HG03045 (cell line): ENCODE measurements around the gene PDILT.
"Not testable (repeated sequence)": the region's sequence is repeated elsewhere in the genome, so short reads cannot be mapped to it uniquely, and the experiment has no call there.

Experiments
- ATAC-seq: cut with Tn5 transposase; IDR thresholded peaks from one replicate; pipeline ENCODE4 v1.9.1; 2021; ENCODE audit warnings: mild to moderate bottlenecking, moderate library complexity; ENCODE audit not compliant: unreplicated experiment

PDILT gene, protein sequence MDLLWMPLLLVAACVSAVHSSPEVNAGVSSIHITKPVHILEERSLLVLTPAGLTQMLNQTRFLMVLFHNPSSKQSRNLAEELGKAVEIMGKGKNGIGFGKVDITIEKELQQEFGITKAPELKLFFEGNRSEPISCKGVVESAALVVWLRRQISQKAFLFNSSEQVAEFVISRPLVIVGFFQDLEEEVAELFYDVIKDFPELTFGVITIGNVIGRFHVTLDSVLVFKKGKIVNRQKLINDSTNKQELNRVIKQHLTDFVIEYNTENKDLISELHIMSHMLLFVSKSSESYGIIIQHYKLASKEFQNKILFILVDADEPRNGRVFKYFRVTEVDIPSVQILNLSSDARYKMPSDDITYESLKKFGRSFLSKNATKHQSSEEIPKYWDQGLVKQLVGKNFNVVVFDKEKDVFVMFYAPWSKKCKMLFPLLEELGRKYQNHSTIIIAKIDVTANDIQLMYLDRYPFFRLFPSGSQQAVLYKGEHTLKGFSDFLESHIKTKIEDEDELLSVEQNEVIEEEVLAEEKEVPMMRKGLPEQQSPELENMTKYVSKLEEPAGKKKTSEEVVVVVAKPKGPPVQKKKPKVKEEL

DNA sequence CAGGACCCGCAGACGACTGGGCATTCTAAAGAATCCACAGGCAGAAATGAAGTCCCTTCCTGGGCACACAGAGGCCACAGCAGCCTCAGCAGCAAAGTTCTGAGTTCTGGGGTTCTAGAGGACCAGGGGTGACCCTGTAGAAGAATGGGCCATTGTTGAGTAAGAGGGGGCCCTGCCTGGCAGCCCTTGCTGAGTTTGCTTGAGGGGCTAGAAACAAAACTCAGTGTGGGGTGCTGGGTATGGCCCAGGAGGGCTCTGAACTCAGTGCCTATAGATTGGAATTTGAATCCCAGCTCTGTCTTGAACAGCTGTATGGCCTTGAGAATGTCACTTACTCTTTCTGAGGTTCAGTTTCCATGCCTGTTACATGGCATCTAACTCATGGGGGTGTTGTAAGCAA is at the start of gene PDILT:
PDILT (minus strand) TSS at position 101 of the 400 bp plus-strand sequence. CDS start 5,437 bp downstream, outside the sequence.
- no peak for ATAC-seq

DNA sequence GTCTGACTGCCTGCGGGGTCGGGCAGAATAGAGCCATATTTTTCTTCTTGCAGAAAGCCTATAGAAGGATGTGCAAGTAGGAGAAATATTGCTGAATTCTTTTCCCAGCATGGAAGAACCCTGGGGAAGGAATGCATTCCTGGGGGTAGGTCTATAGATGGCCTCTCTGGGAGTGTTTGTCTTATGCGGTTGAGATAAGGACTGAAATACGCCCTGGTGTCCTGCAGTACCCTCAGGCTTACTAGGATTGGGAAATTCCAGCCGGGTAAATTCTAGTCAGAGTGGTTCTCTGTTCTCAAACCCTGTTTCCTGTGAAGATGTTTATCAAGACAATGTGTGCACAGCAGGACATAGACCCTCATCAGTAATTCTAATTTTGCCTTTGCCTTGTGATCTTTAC is 49.1 kb upstream of the PDILT start:
- ATAC-seq, result not testable (repeated sequence)

DNA sequence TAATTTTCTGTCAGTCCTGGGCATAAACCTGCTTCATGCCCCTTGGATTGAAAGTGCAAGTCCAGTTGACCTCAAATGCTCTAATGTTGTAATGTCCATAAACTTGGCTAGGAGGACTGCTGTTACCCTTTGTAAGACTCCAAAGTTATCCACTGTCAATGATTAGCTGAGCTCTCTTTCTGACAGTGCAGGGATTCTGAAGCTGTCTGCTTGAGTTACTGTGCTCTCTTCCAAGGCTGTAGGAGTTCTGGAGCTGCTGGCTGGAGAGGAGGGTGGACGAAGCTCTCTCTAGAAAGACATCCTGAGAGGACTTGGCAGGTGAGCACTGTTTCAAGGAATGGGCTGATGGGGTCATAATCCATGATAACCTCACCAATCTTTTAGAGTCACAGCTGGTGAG is 46.8 kb upstream of the PDILT start, which contains the start of gene ACSM2A:
ACSM2A (plus strand) TSS at position 158 of the 400 bp plus-strand sequence. CDS start 8,594 bp downstream, outside the sequence.
- ATAC-seq, result not testable (repeated sequence)

DNA sequence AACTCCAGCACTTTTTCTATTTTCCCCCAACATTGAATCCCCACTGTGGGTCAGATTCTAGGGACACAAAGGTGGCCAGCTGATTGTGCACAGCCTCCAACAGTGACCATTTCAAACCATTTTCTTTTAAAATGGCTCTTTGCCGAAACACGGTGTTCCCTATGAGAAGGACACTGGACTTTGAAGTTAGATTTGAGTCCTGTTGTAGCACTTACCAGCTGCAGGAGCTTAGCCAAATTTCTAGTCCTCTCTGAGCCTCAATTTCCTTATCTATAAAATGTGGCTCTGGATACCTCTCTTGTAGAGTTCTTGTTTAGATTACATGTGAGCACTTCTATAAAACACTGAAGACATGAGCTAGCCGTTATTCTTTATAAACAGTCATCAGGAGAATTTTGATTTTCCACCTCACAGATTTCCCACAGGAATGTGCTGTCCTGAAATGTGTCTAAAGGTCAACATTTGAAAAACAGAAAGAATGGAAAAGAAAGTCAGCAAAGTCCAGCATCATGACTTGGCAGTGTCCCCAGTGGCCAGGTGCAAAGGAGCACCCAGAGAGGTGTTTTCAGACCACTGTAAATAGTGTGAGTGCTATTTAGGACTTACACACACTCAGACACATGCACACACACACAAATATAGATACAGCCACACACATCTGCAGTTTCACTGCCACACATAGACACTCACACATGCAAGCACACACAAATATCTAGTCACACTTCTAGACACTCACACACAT is 42.3 kb upstream of the PDILT start:
- ATAC-seq, result not testable (repeated sequence)

DNA sequence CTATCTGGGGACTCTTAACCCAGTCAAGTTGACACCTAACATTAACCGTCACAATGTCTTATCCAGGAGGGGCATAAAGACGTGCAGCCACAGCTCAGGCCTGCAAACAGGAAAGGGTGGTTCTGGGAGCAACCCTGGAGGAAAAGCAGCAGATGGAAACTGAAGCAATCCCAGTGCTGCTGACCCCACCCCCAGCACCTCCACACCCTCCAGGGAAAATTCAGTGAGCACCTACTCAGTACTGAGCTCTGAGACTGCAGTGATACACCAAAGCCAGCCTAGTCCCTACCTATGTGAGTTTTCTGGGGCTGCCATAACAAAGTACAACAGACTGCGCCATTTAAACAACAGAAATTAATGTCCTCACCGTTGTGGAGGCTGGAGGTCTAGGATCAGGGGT is 37.3 kb upstream of the PDILT start:
- not testable (repeated sequence) for ATAC-seq

DNA sequence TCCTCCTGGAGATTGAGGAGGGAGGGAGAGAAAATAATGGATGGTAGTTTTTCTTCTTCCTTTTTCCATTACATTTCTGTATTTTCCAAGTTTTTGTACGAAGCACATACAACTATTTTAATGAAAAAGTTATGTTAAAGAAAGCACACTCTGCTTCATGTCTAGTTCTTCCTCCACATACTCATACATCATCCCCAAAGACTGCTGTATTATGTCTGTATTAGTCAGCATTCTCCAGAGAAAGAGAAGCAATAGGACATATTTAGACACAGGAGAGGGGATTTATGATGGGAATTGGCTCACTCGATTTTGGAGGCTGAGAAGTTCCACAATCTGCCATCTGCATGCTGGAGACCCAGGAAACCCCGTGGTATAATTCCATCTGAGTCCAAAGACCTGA is 36.7 kb upstream of the PDILT start:
- no peak for ATAC-seq

DNA sequence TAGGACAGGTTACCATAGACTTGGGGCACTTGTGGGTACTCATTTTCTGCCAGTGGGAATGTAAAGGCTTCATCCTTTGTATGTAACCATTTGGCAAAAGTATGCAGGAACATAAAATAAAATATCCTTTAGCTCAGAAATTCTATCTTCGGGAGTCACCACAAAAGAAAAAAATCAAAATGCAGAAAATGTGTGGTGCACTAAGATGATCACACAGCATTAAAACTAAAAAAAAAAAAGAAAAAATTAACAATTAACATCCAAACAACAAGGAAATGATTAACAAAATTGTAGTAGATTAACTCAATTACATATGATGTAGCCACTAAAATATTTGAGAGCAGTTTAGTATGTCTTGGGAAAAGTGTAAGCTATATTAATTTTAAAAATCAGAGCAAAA is 36.2 kb upstream of the PDILT start:
- ATAC-seq, result not testable (repeated sequence)

DNA sequence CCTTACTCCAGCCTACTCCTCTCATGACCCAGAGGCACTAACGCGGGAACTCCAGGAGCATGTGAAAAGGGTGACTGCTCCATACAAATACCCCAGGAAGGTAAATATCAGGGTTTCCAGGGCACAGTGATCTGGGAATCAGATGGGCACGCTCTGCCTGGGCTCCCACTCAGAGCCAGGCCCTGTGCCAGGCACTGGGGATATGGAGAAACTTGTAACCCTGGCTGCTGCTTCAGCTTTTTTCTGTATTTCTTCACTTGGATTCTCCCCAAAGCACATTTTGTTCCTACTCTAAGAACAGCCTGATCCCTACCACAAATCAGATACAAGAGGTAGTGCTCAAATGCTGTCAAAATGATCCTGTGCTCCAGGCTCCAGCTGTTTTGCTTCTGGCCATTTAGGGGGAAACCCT is 35.3 kb upstream of the PDILT start:
- ATAC-seq, result not testable (repeated sequence)

DNA sequence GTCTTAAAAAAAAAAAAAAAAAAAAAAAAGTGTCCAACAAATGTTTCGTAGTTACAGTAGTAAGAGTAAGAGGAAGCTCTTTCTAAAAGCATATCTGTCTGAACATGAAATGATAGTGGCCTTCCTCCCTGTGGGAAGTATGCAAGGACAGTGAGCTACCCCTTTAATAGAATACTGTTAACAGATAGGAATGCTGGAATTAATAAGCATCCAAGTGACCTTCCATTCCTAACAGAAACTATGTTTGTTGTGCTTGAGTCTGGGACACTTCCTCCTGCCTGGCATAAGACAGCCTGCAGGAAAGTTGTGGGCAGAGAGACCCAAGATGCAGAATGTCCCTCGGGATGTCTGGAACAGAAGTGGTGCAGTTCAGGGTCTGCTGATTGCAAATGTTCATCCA is 34.4 kb upstream of the PDILT start:
- not testable (repeated sequence) for ATAC-seq

DNA sequence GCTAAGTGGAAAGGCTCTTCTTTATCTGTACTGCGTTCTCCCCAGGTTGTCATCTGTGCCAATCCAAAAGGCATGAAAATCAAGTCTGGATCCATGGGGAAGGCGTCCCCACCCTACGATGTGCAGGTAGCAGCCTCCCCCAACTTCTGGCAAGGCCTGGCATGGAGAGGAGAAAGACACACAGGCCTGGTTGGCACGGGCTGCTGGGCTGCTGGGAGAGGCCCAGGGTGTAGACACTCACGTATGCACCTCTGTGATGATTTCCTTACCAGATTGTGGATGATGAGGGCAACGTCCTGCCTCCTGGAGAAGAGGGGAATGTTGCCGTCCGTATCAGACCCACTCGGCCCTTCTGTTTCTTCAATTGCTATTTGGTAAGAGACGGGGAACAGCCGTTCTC is 26.4 kb upstream of the PDILT start:
- no peak for ATAC-seq

DNA sequence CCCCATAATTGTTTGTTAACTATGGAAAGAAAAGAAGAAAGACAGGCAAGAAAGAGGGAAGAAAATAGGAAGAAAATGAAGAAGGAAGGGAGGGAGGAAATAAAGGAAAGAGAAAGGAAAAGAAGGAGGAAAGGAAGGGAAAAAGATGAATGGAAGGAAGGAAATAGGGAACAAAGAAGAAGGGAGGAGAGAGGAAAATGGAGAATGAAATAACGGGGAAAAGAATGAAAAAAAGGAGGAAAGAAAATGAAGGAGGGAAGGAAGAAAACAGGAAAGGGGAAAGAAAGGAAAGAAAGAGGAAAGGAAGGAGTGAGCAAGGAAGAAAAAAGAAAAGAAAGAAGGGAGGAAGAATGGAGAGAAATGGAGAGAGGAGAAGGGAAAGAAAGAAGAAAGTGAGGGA is 25.9 kb upstream of the PDILT start:
- not testable (repeated sequence) for ATAC-seq

DNA sequence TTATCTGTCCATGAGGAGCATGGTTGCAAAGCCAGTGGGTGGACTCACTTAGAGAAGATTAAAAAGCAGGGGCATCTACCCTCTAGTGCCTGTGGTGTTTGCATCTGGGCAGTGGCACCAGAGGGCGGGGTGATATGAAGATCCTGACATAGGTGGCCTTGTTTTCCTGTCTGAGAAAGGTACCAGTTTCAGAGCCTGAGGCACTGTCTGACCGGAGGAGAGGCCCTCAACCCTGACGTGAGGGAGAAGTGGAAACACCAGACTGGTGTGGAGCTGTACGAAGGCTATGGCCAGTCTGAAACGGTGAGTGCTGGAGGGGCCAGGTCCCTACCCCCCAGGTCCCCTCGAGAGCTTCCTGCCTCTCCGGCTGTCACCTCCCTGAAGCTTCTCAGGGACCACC is 25.0 kb upstream of the PDILT start:
- ATAC-seq, result not testable (repeated sequence)

DNA sequence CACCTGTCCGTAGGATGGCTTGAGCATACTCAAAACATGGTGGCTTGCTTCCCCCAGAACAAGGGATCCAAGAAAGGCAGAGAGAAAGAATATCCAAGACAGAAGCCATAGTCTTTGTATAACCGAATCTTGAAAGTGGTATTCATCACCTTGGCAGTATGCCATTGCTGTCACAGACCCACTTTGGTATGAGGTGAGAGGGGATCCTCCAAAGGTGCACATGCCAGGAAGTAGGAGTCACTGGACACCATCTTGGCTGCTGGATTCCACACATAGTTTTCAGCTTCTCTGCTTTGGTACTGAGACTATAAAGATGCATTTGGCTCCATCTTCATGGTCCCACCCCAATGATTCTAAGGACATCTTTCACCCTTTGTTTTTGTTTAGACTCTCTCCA is 22.9 kb upstream of the PDILT start:
- not testable (repeated sequence) for ATAC-seq

DNA sequence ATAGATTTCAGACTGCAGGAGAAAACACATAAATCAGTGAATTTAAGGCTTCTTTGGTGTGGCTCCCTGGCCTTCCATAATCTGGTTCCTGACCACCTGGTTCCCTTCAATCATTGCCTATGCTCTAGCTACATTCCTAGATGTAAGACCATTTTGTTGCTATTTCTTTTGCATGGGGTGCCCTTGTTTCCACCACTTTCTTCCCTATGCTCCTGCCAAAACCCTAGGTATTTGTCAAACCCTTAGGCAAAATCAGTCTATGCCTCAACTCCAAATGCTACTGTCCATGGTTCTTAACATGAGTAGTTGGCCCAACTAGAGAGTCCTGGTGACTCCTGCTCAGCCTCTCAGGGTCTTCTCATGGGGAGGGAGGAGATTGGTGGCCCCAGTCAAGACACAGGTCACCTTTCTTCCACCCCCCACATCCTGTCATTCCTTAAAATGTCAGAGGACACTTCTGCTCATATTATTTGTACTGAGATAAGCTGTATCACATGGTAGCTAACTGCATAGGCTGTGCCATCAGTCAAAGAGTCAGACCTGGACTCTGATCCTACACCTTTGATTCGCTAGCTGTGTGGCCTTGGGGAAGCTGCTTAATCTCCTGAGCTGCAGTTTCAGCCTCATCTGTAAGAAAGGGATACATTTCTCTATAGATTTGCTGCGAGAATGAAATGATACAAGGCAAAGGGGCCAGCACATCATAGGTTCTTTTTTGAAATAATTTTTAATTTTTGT is 19.8 kb upstream of the PDILT start:
- no peak for ATAC-seq

DNA sequence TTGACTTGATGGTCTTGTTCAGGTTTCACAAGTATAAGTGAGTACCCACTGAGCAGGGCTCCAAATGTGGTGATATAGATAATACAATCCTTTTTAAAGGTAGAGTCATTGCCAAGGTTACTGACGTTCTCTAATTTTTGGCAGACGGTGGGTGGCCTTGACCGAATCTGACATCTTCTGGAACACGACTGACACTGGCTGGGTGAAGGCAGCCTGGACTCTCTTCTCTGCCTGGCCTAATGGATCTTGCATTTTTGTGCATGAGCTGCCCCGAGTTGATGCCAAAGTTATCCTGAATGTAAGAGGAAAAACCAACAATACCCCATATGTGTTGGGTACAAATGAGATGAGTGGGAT is 19.2 kb upstream of the PDILT start:
- ATAC-seq, result not testable (repeated sequence)

DNA sequence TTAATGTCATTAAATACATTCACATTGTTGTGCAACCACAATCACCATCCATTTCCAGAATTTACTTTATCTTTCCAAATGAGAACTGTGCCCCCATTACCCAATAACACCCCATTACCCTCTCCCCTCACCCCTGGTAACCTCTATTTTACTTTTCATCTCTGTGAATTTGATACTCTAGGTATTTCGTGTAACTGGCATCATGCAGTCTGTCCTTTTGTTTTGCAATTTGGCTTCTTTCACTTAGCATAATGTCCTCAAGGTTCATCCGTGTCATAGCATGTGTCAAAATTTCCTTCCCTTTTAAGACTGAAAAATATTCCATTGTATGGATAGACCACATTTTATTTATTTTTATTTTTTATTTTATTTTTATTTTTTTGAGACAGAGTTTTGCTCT is 17.2 kb upstream of the PDILT start:
- ATAC-seq, result not testable (repeated sequence)

DNA sequence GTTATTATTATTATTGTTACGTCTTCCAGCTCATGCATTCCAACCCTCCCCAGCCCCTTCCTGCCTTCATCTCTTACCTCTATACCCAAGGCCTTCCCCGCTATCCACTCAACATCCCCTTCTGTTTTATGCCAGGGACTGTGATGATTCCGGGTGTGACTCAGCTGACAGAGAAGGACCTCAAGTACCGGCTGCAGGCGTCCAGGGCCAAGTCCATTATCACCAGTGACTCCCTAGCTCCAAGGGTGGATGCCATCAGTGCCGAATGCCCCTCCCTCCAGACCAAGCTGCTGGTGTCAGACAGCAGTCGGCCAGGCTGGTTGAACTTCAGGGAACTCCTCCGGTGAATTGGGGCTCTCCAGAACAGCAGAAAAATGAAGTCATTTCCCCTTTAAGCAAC is 14.6 kb upstream of the PDILT start:
- not testable (repeated sequence) for ATAC-seq

DNA sequence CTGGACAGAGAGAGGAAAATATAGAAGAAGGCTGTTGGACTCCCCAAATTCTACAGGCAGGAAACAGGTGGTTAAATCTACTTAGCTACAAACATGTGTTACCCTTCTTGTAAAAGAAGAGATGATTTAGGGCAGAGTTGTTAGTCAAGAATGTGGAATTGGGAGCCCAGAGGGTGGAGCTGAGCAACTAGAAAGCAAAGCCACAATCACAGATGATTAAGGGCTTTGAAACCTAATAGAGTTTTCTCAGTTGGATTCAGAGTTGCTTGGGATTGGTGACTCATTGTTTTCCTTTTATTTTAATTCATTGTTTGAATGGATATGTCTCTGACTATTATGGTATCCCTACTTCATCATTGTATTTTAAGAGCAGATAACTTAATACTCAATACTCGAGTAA is 11.0 kb upstream of the PDILT start:
- ATAC-seq, result no peak

DNA sequence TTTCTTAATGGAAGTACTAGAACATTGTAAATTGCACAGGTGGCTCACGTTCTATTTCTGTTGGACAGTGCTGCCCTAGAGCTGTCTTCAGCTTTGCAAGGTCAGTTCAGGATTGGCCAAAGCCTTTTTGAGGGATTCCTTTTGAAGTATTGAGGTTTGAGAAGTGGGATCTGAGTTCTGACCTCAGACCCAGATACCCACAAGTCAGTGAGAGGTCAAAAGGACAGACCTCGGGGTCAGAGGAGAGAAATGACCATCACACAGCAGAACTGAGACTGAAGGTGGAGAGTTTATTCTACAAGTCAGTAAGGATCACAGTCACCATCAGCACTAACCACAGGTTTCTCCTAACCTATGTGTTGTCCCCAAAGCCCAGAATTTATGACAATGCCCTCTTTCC is 6.5 kb upstream of the PDILT start:
- no peak for ATAC-seq

DNA sequence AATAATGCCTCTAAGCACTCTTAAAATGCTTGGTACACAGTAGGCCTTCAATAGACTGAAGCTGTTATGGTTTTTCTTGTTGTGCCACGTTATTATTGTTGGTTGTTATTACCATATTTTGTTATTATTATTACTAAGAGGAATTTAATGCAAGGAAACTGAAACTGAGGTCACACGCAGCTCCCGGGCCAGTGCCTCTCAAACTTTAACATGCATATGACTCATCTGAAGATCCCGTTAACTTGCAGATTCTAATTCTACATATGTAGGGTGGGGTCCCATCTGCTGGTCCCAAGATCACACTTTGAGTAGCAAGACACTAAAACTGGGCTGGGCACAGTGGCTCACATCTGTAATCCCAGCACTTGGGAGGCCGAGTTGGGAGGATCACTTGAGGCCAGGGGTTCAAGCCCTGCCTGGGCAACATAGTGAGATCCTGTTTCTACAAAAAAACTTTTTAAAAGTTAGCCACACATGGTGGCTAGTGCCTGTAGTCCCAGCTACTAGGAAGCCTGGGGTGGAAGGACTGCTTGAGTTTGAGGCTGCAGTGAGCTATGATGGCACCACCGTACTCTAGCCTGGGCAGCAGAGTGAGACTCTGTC is 5.7 kb upstream of the PDILT start:
- ATAC-seq, result no peak
